ENCODE measurements around the gene RAB23.

The RAB23 gene

GRCh38 chr6:57159127-57159526 lies 63.0 kb downstream of the RAB23 start:
- Histone ChIP-seq H4K20me1 (ENCODE audit: insufficient read depth, low read length, poor library complexity, severe bottlenecking) (no peaks in the 10 kb centered on the region), H3K9me3 (ENCODE audit: insufficient read depth, low read depth, low read length) (no peaks in the 10 kb centered on the region), H3K4me2 (ENCODE audit: low read depth, low read length, poor library complexity, severe bottlenecking) (no peak overlapping the region), H3K9ac (ENCODE audit: low read depth, low read length, poor library complexity, severe bottlenecking) (no peak overlapping the region), H3K4me1 (ENCODE audit: insufficient read depth, low read length, poor library complexity, severe bottlenecking) (no peaks in the 10 kb centered on the region), H3F3A (ENCODE audit: low read depth) (no peaks in the 10 kb centered on the region), H3K36me3 (ENCODE audit: insufficient read depth, low read length) (peaks cover 2% of the 10 kb centered on the region; the same call in 1 of the 2 replicates), H3K9me2 (replicated peaks; ENCODE audit: low read depth, low read length) (no peaks in the 10 kb centered on the region), H2AFZ (ENCODE audit: low read length) (no peak overlapping the region), H3K79me2 (ENCODE audit: insufficient read depth, low read length) (no peaks in the 10 kb centered on the region), H3K4me3 (ENCODE audit: low read length, poor library complexity, severe bottlenecking) (no peak overlapping the region), H3K27me3 (ENCODE audit: insufficient read depth, low read length, poor library complexity, severe bottlenecking) (no peaks in the 10 kb centered on the region)
- TF ChIP-seq EZH2phosphoT487 (IDR thresholded peaks at IDR 0.05; ENCODE audit: borderline replicate concordance) (no peak), CTCF (conservative IDR thresholded peaks at IDR 0.05; ENCODE audit: low read length) (no peak)

GRCh38 chr6:57158658-57159057 lies 63.4 kb downstream of the RAB23 start:
- Histone ChIP-seq H3K9ac (ENCODE audit: low read depth, low read length, poor library complexity, severe bottlenecking) (no peak overlapping the region), H3K36me3 (ENCODE audit: insufficient read depth, low read length) (peaks cover 7% of the 10 kb centered on the region; the same call in 1 of the 2 replicates)

GRCh38 chr6:57147955-57148858 lies 73.9 kb downstream of the RAB23 start:
- no peaks in the 10 kb centered on the region for H3K27me3 ChIP-seq (ENCODE audit: insufficient read depth, low read length, poor library complexity, severe bottlenecking)
- H3K9ac ChIP-seq (ENCODE audit: low read depth, low read length, poor library complexity, severe bottlenecking), result no peak overlapping the region
- no peaks in the 10 kb centered on the region for H3K9me3 ChIP-seq (ENCODE audit: insufficient read depth, low read depth, low read length)
- H3K36me3 ChIP-seq (ENCODE audit: insufficient read depth, low read length), result peaks cover 30% of the 10 kb centered on the region; the same call in 1 of the 2 replicates
- no peak overlapping the region for H3K4me3 ChIP-seq (ENCODE audit: low read length, poor library complexity, severe bottlenecking)
- no peak overlapping the region for H2AFZ ChIP-seq (ENCODE audit: low read length)
- no peaks in the 10 kb centered on the region for H3K4me1 ChIP-seq (ENCODE audit: insufficient read depth, low read length, poor library complexity, severe bottlenecking)
- no peaks in the 10 kb centered on the region for H4K20me1 ChIP-seq (ENCODE audit: insufficient read depth, low read length, poor library complexity, severe bottlenecking)
- TF ChIP-seq CTCF (conservative IDR thresholded peaks at IDR 0.05; ENCODE audit: low read length) (no peak), EZH2phosphoT487 (IDR thresholded peaks at IDR 0.05; ENCODE audit: borderline replicate concordance) (no peak)
- H3K79me2 ChIP-seq (ENCODE audit: insufficient read depth, low read length), result no peaks in the 10 kb centered on the region
- no peak overlapping the region for H3K4me2 ChIP-seq (ENCODE audit: low read depth, low read length, poor library complexity, severe bottlenecking)
- H3F3A ChIP-seq (ENCODE audit: low read depth), result no peaks in the 10 kb centered on the region
- H3K9me2 ChIP-seq (replicated peaks; ENCODE audit: low read depth, low read length), result no peaks in the 10 kb centered on the region

More at GRCh38 chr6:57158658-57159057, 63.4 kb downstream of the RAB23 start:
- Histone ChIP-seq H3K4me3 (ENCODE audit: low read length, poor library complexity, severe bottlenecking) (no peak overlapping the region), H4K20me1 (ENCODE audit: insufficient read depth, low read length, poor library complexity, severe bottlenecking) (no peaks in the 10 kb centered on the region), H2AFZ (ENCODE audit: low read length) (no peak overlapping the region), H3K9me2 (replicated peaks; ENCODE audit: low read depth, low read length) (no peaks in the 10 kb centered on the region), H3K79me2 (ENCODE audit: insufficient read depth, low read length) (no peaks in the 10 kb centered on the region), H3K27me3 (ENCODE audit: insufficient read depth, low read length, poor library complexity, severe bottlenecking) (no peaks in the 10 kb centered on the region), H3F3A (ENCODE audit: low read depth) (no peaks in the 10 kb centered on the region), H3K9me3 (ENCODE audit: insufficient read depth, low read depth, low read length) (no peaks in the 10 kb centered on the region), H3K4me1 (ENCODE audit: insufficient read depth, low read length, poor library complexity, severe bottlenecking) (no peaks in the 10 kb centered on the region), H3K4me2 (ENCODE audit: low read depth, low read length, poor library complexity, severe bottlenecking) (no peak overlapping the region)
- TF ChIP-seq EZH2phosphoT487 (IDR thresholded peaks at IDR 0.05; ENCODE audit: borderline replicate concordance), result no peak
- no peak for TF ChIP-seq CTCF (conservative IDR thresholded peaks at IDR 0.05; ENCODE audit: low read length)

All from Loucy (cell line).